ENCODE measurements around the gene ZC3H8.
"Not testable (repeated sequence)": the region's sequence is repeated elsewhere in the genome, so short reads cannot be mapped to it uniquely, and the experiment has no call there.

DNA sequence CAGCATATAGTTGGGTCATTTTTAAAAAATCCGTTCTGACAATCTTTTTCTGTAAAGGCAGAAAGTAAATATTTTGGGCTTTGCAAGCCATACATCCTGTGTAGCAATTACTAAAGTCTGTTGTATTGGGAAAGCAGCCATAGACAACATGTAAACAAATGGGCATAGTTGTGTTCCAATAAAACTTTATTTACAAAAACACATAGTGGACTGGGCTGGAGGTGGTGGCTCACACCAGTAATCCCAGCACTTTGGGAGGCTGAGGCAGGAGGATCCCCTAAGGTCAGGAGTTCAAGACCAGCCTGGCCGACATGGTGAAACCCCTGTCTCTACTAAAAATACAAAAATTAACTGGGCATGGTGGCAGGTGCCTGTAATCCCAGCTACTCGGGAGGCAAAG lies 46.9 kb downstream of the ZC3H8 start:
- TF ChIP-seq, protein P1, sequence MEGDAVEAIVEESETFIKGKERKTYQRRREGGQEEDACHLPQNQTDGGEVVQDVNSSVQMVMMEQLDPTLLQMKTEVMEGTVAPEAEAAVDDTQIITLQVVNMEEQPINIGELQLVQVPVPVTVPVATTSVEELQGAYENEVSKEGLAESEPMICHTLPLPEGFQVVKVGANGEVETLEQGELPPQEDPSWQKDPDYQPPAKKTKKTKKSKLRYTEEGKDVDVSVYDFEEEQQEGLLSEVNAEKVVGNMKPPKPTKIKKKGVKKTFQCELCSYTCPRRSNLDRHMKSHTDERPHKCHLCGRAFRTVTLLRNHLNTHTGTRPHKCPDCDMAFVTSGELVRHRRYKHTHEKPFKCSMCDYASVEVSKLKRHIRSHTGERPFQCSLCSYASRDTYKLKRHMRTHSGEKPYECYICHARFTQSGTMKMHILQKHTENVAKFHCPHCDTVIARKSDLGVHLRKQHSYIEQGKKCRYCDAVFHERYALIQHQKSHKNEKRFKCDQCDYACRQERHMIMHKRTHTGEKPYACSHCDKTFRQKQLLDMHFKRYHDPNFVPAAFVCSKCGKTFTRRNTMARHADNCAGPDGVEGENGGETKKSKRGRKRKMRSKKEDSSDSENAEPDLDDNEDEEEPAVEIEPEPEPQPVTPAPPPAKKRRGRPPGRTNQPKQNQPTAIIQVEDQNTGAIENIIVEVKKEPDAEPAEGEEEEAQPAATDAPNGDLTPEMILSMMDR (IDR thresholded peaks at IDR 0.05), result not testable (repeated sequence)
- not testable (repeated sequence) for TF ChIP-seq EP300 (IDR thresholded peaks at IDR 0.05)

Measured in stomach (tissue), 4 donors.